H1 (cell line): ENCODE results near the gene RNU6-1.

Source experiments
- CEBPB ChIP-seq: IDR thresholded peaks from 2 replicates; pipeline ENCODE4 v1.6.1; 2012; ENCODE audit warnings: low read depth, low read length
- CREB1 ChIP-seq: IDR thresholded peaks from 2 replicates; pipeline ENCODE4 v1.6.1; 2012; ENCODE audit warnings: inconsistent platforms
- EZH2 ChIP-seq: fragments of 200-600 bp; sonication (generic); IDR thresholded peaks from 2 replicates; pipeline ENCODE4 v1.7.1; 2012; ENCODE audit warnings: low read depth, mild to moderate bottlenecking, moderate library complexity, low read length, inconsistent platforms; ENCODE audit not compliant: severe bottlenecking
- POLR2A ChIP-seq, 2 experiments: IDR thresholded peaks; 1 replicate in 1 of 2; 2 replicates in 1 of 2; pipeline ENCODE4 v1.6.1; 2011; ENCODE audit warnings: low read depth in 2 of 2, low read length in 2 of 2, mild to moderate bottlenecking in 2 of 2; ENCODE audit errors: control extremely low read depth in 1 of 2
- SP1 ChIP-seq: IDR thresholded peaks from 2 replicates; pipeline ENCODE4 v1.6.1; 2011; ENCODE audit warnings: low read depth, low read length
- YY1 ChIP-seq: IDR thresholded peaks from 2 replicates; pipeline ENCODE4 v1.6.1; 2011; ENCODE audit warnings: low read depth, mild to moderate bottlenecking, low read length
- ZNF274 ChIP-seq: IDR thresholded peaks from 2 replicates; pipeline ENCODE4 v1.7.0; 2012; ENCODE audit warnings: low read length, borderline replicate concordance; ENCODE audit errors: extremely low read depth
- TF ChIP-seq, protein P1 (sequence below), 3 experiments: IDR thresholded peaks; 1 replicate in 2 of 3; 2 replicates in 1 of 3; pipeline versions ENCODE4 v1.5.1 to v1.6.1; 2011; ENCODE audit warnings: low read length in 3 of 3, mild to moderate bottlenecking in 3 of 3, inconsistent platforms in 2 of 3, low read depth in 1 of 3, moderate library complexity in 1 of 3; ENCODE audit not compliant: insufficient read depth in 1 of 3; ENCODE audit errors: control extremely low read depth in 1 of 3

DNA sequence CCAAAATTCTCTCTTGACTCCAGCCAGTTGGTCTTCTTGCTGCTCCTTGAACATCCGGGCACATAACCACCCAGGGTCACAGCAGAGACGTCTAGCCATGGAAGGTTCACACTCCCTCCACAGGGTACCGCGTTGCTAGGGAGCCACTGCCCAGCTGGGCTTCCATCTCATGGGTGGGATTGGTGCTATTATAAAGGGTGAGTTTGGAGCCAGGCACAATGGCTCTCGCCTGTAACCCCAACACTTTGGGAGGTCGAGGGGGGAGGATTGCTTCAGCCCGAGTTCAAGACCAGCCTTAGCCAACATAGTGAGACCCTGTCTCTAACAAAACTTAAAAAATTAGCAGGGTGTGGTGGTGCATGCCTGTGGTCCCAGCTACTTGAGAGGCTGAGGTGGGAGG lies 32.0 kb downstream of the RNU6-1 start:
- TF ChIP-seq CEBPB (no peak), ZNF274 (no peak), SP1 (no peak), CREB1 (no peak), POLR2A (IDR thresholded peaks at IDR 0.05; ENCODE audit: control extremely low read depth in 1 of 2, low read depth in 2 of 2, low read length in 2 of 2) (no peak), YY1 (no peak), EZH2 (no peak)
- TF ChIP-seq, protein P1, sequence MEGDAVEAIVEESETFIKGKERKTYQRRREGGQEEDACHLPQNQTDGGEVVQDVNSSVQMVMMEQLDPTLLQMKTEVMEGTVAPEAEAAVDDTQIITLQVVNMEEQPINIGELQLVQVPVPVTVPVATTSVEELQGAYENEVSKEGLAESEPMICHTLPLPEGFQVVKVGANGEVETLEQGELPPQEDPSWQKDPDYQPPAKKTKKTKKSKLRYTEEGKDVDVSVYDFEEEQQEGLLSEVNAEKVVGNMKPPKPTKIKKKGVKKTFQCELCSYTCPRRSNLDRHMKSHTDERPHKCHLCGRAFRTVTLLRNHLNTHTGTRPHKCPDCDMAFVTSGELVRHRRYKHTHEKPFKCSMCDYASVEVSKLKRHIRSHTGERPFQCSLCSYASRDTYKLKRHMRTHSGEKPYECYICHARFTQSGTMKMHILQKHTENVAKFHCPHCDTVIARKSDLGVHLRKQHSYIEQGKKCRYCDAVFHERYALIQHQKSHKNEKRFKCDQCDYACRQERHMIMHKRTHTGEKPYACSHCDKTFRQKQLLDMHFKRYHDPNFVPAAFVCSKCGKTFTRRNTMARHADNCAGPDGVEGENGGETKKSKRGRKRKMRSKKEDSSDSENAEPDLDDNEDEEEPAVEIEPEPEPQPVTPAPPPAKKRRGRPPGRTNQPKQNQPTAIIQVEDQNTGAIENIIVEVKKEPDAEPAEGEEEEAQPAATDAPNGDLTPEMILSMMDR (IDR thresholded peaks at IDR 0.05; ENCODE audit: control extremely low read depth in 1 of 3, insufficient read depth in 1 of 3, low read depth in 1 of 3, low read length in 3 of 3) = no peak
